RWPE1 (cell line): ENCODE results near the gene NFATC1.

ENCODE experiments used
- CTCF ChIA-PET: fragments of 350-600 bp; sonication (Branson Sonifier 250); formaldehyde crosslinking; extraction: SDS; loops from one replicate; lab custom pipeline; 2021; lab: Yijun Ruan, JAX
- POLR2A ChIA-PET: fragments of 400-600 bp; formaldehyde crosslinking; extraction: SDS; loops from one replicate; lab custom pipeline; 2020; ENCODE audit warnings: antibody characterized with exemption; ENCODE audit not compliant: low non-redundant PET; lab: Yijun Ruan, JAX
- DNase-seq: peaks from one replicate; pipeline ENCODE4 v3.0.0; 2012; ENCODE audit warnings: low spot score
- H3K27ac ChIP-seq: fragments of 450-650 bp; 2 replicates; pipeline ENCODE4 v1.5.1; 2017
- TF ChIP-seq, protein P1 (sequence below): fragments of 450-650 bp; conservative IDR thresholded peaks from 2 replicates; pipeline ENCODE4 v1.5.1; 2017; ENCODE audit warnings: low read depth, mild to moderate bottlenecking

Gene NFATC1

DNA sequence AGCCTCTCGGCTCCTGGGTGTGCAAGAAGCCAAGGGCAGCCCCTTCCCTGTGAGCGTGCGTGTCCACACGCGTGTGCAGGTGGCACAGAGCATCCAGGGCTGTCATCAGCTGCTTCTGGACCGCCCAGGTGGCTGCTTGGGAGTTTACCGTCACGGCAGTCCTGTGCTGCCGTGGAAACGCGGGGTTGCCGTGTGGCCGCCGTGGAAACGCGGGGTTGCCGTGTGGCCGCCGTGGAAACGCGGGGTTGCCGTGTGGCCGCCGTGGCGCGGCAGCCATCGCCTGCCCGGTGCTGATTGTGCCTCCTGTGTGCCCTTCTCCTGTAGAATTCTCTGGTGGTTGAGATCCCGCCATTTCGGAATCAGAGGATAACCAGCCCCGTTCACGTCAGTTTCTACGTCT, 71.4 kb downstream of the NFATC1 start:
- no peak for DNase-seq
- TF ChIP-seq, protein P1, sequence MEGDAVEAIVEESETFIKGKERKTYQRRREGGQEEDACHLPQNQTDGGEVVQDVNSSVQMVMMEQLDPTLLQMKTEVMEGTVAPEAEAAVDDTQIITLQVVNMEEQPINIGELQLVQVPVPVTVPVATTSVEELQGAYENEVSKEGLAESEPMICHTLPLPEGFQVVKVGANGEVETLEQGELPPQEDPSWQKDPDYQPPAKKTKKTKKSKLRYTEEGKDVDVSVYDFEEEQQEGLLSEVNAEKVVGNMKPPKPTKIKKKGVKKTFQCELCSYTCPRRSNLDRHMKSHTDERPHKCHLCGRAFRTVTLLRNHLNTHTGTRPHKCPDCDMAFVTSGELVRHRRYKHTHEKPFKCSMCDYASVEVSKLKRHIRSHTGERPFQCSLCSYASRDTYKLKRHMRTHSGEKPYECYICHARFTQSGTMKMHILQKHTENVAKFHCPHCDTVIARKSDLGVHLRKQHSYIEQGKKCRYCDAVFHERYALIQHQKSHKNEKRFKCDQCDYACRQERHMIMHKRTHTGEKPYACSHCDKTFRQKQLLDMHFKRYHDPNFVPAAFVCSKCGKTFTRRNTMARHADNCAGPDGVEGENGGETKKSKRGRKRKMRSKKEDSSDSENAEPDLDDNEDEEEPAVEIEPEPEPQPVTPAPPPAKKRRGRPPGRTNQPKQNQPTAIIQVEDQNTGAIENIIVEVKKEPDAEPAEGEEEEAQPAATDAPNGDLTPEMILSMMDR: no peak
- no peak overlapping the region; the same call in 1 of the 2 replicates for H3K27ac ChIP-seq
- CTCF ChIA-PET: no interaction called here
- POLR2A ChIA-PET: no interaction called here

- H3K27ac ChIP-seq: no peak overlapping the region
- DNase-seq: no peak
- ChIA-PET CTCF (no interaction called here), POLR2A (no interaction called here)
- TF ChIP-seq, protein P1: no peak
Observed at GRCh38 chr18:79468119-79468789, 72.5 kb downstream of the NFATC1 start.

DNA sequence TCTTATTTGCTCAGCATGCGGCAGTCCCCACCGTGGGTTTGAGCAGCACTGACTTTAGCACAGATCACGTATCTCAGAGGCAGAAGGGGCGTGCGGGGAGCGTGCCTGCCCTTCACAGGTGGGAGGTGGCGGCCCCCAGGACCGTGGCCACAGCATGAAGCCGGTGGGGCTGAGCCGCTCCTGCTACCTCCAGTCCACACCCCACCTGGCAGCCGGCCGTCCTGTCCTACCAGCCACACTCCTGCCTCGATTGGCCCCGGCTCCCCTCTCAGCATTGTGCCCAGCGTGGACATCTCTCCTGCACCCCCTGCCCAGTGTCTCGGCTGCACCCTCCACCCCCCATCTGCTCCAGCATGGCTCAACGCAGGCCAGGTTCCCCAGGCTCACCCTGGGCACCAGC, 73.6 kb downstream of the NFATC1 start:
- TF ChIP-seq, protein P1: no peak
- CTCF ChIA-PET: no interaction called here
- no peak overlapping the region for H3K27ac ChIP-seq
- POLR2A ChIA-PET: no interaction called here
- no peak for DNase-seq

DNA sequence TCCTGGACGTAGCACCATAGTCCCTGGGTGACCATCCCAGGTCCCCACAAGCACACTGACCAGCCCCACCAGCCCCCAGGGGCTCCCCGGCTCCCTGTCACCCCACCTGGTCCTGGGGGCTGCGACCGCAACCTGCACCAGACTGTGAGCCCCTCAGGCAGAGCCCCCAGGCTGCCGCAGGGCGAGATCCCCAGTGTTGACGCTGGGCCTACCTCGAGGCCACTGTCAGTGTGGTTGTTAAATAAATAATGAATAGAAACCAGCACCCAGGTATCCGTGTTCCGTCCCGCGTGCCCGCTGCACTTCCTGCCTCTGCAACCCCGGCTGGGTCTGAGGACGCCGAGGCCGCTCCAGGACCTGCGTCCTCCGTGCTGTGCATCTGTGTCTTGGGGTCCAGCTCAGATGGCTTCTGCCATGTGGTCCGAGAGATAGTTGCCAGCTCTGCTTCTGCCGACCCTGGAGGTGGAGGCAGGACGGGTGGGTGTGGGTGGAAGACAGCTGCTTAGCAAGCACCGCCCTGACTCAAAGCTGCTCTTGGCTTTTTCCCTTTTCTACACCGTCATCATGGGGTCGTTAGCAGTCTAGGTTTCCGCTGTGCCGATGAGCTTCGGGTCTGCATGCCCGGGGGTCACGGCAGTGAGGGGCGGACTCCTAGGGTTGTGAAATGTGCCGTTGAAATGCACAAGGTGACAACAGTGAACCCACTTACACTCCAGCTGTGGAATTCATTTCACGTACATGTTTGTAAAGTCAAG, 74.2 kb downstream of the NFATC1 start:
- ChIA-PET CTCF (no interaction called here), POLR2A (no interaction called here)
- TF ChIP-seq, protein P1: no peak
- no peak overlapping the region for H3K27ac ChIP-seq
- no peak for DNase-seq

GRCh38 chr18:79470547-79470946, 74.8 kb downstream of the NFATC1 start:
- H3K27ac ChIP-seq: no peak overlapping the region
- TF ChIP-seq, protein P1: no peak
- ChIA-PET CTCF (no interaction called here), POLR2A (no interaction called here)
- no peak for DNase-seq

GRCh38 chr18:79471046-79471445, 75.3 kb downstream of the NFATC1 start:
- ChIA-PET POLR2A (no interaction called here), CTCF (no interaction called here)
- TF ChIP-seq, protein P1: no peak
- H3K27ac ChIP-seq: no peak overlapping the region
- no peak for DNase-seq
